ENCODE results near the gene PLXNA4.

The PLXNA4 gene

DNA sequence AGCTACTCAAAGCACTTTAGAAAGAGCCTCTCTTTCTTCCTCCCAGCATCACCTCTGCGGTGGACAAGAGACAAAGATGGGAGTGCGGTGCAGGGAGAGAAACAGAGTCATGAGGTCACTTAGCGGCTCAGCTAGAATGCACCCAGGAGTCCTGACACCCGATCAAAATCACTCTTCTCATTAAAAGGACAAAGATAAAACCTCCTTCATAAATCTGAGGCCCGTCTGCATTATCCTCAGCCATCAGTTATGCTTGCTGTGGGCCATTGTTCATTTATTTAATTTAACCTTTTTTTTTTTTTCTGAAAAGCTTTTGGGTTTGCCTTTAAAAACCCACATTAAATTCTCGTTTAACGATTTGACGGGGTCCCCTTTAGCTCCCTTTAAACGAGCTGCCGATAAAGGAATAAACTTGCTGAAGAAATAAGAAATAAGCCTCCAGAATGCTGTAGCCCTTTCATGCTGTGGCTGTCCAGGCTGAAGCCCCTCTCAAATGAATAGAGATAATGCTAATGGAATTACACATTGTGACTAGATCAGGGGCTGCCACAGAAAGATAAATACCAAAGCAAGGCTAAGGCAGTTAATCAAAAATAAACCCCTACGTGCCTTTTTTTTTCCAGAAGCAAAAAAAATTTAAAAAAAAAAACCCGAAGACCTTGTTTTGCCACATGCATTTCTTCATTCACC is 16.1 kb upstream of the PLXNA4 start:
- DNase-seq, result no peak

DNA sequence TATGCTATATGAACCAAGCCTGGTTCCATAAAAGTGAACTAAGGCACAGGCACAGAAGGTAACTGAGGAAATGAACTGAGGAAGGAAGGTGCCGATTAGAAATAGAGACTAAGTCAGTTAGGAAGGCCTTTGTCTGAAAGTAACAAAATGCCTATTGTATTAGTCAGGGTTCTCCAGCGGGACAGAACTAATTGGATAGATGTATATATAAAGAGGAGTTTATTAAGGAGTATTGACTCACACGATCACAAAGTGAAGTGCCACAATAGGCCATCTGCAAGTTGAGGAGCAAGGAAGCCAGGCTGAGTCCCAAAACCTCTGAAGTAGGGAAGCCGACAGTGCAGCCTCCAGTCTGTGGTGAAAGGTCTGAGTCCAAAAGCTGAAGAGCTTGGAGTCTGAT is 13.9 kb upstream of the PLXNA4 start:
- DNase-seq, result no peak

DNA sequence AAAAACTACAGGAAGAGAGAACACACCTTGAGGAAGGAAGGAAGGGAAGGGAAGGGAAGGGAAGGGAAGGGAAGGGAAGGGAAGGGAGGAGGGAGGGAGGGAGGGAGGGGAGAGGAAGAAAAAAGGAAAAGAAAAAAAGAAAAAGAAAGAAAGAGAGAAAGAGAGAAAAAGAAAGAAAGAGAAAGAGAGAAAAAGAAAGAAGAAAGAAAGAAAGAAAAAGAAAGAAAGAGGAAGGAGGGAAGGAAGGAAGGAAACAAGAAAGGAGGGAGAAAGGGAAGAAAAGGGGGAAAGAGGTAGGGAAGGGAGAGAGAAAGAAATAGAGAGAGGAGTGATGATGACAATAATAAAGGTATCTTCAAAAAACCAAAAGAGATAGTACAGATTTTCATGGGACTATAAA is 12.3 kb upstream of the PLXNA4 start:
- DNase-seq, result no peak

DNA sequence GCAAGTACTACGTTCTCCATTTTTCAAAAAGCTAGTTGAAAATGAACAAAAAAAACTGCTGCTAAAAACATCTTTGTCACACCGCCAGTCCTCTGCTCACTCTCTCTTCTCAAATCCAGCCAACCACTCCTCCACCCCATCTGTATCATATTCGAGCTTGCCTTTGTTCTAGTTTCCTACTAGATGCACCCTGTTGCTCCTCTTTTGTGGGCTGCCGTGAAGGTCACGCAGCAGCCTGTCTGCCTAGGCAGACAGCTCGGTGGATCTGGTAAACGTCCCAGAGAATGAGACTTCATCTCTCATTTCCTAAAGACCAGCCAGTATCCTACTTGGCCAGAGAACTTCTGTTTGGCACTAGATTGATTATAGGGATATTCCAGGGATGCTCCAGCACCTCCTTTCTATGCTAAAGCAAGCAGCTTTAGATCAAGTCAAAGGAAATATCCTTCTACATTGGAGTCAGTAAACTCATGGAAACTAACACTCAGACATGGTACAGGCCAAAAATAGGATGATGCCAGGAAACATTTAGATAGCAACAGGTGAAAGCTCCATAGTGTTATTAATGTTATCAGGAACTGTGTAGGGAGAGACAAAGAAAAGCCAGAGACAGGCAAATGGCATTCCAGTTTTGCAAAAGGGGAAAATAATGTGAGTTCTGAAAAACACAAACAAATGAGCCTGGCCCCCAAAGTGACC is 8.7 kb upstream of the PLXNA4 start:
- DNase-seq, result no peak

DNA sequence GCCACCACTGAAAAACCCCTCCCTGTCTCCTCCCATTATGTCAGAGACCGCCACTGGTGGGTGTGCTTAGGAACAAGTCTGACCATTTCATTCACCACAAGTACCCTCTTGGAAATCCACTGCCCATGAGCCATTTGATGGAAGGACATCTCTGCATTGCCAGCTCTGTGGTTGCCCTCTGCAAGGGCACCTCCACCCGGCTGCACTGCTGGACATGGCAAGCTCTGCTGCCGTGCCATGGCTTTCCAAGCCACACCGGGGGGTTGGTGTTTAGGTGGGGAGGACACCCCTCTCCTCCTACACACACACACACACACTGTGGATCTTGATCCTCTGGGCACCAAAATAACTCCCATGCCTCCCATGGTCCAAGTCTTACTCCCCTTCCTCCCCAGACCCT is 5.2 kb upstream of the PLXNA4 start:
- DNase-seq, result no peak

DNA sequence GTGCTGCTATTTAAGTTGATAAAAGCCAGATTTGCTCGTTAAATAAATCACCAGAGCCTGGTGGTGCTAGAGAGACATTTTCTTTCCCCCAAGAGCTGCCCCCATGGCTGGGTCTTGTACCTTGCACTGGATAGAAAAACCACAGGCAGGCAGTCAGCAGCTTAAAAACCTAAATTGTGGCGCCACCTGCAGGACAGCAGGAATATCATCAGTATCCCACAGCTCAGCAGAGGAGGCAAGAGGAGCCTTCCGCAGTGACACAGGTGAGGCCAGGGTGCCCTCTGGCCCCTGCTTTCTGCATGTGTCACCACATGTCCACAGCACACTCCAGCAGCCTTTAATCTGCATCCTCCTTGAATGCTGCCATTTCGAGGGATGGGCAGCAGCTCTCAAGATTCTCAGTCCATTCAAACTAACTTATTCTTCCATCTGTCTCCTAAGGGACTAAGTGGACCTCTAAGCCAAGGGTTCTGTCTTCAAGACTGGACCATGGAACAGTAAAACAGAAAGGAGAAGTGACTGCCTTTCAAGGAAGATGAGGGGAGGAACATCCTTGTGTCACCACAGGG is 4.5 kb upstream of the PLXNA4 start:
- DNase-seq, result peak; percentile 67 to 91 (median 82)

DNA sequence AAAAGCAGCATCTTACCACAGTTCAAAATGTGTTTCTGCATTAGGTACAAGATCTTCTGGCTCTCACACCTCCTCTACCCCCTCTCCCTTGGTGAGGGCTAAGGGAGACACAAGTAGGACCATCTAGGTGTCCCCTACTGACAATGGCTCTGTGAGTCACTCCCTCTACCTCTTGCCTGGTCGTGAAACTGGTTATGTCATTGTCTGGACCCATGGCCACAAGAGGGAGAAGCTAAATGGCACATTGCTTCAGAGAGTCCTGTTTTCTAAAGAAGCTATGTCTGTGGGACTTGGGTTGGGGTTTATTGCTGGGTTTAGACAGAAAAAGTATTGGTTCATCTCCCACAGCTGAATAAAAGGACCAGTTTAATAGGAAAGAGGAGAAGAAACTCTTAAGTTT is 4.0 kb upstream of the PLXNA4 start:
- DNase-seq, result peak in 1 of 3 experiments; percentile 58

DNA sequence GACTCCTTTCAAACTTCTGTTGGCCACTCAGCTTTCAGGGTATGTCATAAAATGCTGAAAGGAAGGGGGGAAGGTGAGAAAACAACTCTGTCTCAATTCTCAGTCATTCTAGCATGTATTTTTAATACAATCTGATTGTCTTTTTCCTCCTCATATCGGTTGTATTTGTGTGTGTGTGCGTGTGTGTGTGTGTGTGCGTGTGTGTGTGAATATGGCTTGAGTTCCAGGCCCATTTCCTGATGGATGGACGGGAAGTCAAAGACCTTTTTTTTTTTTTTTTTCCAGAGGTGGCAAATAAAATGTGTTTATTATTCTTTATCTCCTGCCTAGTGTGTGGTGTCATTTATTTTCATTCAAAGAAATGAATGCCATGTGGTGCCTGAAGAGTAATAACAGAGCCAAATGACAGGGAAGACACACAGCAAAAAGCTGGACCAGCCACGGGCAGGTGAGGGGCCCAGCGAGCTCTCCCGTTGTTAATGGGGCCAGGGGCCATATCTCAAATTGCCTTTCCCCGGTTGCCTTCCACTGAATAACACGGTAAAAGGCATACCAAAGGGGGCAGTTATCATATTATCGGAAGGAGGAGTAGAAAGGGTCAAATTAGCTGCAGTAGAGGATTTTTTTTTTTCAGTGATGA is 3.1 kb upstream of the PLXNA4 start:
- no peak for DNase-seq

DNA sequence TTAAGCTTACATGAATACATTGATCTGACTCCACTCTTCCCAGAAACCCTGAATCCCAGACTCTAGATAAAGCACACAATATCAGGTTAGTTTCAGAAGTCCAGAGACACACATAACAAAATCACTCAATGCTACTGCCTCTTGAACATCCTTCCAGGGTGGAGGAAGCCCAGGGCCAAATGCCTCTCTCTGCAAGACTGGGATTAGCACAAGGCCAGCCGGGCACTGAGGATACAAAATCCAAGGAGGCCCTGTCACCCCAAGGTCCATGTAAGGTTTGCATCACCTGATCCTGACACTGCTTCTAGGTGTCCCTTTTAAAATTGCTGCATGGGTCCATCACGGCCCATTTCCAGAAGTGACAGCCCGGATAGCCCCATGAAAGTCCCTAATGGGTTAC is 2.6 kb upstream of the PLXNA4 start:
- DNase-seq, result no peak

DNA sequence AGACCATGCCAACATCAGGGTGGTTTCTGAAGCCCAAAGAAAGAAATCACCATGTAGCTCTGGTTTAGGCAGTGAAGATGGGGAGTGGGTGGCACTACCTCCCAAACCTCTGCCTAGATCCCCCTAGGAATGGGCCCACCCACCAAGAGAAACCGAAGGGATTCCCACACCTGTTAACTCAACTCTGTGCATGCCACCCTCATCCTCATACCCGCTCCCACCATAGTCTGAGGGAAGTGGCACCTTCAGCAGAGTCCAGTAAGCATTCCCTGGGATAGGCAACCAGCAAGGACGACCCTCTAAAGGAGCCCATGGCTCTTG is 1.7 kb upstream of the PLXNA4 start:
- DNase-seq, result no peak

DNA sequence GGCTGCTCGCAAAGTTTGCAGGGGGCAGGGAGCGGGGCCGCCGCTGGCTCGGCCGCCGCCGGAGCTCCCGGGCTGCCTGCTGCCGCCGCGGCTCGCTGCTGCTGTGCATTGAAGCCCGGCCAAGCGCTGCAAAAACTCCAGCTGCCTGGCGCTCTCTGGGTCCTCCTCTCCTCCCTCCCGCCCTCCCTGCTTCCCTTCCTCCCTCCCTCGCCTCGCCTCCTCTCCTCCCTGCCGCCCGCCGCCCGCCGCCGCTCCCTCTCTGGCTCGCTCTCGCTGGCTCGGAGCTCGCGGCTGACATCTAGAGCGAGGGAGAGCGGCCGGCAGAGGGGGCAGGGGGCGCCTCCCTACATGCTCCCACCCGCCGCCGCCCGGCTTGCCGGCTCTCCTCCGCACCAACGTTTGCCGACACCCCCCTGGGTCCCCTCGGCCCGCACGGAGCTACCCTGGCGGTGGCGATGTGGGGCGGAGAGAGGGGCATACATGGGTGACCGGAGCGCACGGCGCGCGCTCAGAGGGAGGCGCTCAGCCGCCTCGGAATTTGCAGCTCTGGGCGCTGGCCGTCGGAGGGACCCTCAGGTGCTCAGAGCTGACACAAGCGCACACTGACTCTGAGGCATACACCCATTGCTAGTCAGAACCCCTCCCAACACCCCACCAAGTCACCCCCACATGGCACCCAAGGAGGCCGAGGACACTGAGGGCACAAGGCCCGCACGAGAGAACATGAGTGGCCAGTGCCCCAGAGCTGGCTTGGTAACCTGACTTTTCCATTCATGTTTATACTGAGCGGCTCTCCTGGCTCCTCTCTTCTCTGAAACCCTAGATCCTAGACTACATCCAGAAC is 1.2 kb upstream of the PLXNA4 start:
- DNase-seq, result peak; percentile 67 to 86 (median 79)

DNA sequence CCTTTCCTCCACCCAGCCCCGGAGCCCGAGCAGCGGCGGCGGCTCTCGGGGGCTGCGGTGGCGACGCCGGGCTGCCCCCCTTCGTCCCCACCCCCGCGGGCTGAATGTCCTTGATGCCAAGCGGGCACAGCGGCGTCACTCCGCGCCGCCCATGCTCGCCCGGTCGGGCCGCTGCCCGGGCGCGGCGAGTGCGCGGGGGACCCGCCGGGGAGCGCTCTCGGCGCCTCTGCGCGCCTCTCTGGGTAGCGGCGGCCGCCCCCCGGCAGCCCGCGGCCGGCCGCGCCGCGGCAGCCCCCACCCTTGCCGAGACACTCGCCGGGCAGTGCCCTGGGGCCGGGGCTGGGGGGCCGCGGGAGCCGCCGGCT is 433 bp upstream of the PLXNA4 start:
- peak in 1 of 3 experiments; percentile 53 for DNase-seq

DNA sequence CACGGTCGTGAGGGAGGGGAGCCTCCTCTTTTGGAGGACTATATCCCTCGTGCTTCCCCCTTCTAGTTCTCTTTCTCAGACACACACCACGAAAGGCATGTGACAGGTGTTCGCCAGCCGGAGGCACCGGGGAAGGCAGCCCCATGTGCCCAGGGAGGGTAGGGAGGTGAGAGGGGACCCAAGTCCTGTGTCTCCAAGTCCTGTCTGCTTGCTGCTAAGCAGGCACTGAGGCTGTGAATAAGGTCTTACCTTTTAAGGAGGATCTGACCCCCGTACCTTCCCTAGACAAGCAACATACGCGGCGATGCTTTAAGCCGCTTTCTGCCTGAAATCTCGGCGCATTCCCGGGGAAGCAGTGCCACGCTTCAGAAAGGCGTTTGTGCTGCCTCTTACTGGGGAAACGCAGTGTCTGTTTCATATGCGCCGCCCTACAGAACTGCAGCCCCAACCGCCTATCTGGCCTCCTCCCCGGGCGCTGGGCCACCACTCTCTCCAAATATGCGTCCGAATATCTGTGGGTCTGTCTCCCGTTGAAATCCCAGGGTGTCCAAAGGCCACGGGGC is 770 bp downstream of the PLXNA4 start:
- DNase-seq, result peak; percentile 56 to 73 (median 59)

DNA sequence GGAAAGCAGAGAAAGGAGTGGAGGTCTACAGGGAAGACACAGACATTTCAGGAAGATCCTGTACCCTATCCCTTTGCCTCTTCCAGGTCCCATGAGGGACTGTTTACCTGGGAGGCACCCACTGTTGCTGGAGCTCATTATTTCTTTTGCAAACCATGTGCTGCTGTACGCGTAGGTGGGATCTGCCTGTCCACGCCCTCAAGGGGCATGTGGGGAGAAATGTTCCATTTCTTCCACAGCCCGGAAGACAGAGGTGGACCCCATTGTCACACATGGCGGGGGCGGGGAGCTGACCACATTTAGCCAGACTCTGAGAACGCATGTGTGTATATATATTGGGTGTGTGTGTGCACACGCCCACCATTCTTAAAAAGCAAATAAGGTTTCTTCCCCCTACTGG is 2.0 kb downstream of the PLXNA4 start:
- DNase-seq, result no peak

DNA sequence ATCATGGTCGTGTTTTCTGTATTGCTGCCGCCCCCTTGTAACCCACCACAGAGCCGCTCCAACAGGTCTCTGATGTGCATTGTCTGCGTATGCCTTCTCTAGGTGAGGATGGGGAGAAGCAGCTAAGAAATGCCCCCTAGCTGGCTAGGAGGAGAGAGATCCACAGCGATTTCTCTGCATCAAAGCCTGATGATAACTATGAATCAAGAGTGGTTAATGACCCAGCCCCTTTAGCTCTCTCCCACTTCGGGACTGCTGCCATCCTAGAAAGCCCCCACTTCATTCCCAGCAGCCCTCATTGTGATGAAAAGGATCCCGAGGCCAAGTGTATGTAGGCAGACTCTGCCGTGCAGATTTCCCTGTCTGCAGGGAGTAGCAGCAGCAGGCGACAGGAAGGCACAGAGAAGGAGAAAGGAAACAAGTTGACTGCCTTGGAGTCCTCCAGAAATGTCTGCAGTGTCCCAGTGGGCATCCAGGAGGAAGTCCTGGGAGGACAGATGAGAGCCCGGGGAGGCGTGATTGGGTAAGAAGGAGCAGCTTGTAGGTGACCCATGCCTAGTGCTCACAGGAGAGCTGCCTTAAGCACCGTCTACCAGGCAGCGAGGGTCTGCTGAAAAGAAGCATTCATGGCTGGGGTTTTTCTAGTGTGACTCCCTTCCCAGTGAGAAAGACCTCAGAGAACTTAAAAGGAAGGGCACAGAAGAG is 2.9 kb downstream of the PLXNA4 start:
- no peak for DNase-seq

DNA sequence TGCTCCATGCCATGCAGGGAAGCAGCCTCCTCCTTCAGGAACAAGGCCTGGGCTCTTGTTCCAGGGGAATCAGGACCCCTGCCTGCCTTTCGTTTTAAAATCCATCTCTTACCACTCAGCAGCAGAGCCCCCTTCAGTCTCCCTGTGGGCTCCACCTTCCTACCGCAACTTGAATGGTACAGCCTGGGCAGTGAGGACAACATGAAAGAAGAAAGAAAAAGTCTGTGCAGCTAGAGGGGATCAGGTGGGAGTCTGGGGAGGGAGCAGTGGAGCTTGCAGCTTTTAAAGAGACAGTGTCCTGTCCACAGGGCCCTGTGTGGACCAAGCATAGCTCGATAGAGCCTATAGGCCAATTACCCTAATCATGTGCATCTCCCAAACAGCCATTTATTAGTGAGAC is 3.7 kb downstream of the PLXNA4 start:
- DNase-seq, result peak in 1 of 3 experiments; percentile 54

DNA sequence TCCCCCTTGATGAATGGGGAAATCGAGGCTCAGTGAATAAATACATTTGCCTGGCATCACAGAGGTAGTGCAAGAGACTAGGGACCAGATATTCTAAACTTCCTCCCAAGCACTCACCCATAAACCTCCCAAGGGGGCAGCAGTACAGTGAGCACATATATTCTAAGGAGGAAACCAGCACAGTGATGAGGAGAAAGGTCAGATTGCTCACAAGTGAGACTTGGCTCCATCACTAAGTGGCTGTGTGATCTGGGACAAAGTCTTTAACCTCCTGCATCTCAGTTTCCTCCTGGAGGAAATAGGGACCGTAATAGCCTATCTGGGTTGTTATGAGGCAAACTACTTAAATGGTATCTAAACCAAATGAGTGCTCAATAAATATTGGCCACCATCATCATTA is 4.3 kb downstream of the PLXNA4 start:
- no peak for DNase-seq

DNA sequence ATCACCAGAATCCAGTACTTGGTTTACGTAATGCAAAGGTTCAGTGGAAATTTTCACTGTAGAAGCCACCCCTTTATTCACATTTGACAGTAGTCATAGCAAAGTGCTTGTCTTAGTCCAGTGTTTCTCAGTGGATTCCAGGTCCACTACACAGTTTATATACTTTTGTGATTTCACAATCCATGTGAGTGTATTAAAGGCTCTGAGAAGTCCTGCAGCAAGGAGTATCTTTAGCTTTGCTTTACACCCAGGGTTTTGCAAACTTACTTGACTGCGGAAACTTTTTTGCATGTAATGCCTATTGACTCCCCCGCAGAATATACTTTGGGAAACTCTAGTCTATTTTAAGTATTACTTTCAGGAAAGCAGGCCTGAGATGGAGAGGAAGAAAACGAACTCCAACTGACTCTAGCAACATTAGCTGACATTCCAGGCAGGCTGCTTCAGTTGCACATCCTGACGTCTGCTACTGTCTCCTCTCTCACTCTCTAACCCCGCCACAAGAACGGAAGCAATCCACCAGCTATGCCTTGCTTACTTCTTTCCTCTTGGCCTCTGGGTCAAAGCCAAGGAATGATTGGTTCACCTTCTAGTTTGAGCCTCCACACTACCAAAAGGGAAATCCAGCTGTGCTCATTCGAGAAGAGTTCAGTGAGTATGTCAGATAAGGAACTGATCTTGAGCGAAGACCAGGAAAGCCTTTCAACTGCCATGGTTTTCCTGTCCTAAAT is 6.2 kb downstream of the PLXNA4 start:
- DNase-seq, result no peak

DNA sequence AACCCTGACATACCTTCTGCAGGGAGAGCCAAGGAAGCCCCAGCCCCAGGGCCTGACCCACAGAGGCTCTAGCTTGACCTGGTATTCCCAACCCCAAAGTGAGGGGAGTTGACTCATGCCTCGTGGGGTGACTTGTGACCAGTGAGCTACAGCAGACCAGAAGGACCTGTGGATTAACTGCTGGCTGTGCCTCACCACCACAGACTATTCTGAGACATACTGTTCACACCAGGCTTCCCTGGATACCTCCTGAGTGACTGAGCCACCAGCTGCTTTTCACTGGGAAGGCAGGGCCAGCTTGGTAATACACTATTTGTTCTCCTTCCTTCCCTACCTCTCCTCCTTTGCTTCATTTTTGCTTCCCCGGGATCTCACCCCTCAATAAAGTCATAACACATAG is 7.3 kb downstream of the PLXNA4 start:
- DNase-seq, result no peak

DNA sequence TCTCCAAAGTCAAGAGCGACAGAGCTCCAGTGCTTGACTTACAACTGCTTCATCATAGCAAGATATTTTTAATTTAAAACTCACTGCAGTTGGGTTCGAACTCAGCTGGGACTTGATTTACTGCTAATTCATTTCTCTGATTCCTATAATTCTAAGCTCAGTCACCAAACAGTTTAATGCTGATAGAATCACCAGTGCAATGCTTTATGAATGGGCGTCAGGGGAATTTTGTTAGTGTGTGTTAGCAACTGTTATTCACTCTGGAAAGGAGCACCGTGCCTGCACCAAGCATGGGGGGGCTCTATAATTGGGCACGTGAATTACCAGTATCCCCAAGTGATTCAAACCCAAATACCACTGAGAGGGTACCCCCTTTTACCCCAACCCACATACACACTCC is 10.4 kb downstream of the PLXNA4 start:
- DNase-seq, result no peak

DNA sequence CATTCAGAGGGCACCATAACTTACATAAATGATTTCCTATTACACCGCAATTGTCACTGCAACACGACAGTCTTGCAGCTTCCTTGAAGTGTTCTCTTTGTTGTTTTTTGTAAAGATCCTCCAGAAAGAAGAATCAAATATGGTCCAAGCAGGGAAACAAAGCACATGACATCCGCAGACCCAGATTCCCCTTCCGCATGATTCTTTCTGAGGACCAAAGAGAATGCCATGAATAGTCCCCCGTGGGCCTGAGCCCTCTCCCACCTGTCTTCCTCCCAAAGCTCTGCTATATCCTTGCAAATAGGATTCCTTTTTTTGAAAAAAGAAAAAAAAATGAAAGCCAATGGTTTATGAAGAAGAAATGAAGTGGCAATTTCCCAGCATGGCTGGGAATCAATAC is 10.8 kb downstream of the PLXNA4 start:
- no peak for DNase-seq

DNA sequence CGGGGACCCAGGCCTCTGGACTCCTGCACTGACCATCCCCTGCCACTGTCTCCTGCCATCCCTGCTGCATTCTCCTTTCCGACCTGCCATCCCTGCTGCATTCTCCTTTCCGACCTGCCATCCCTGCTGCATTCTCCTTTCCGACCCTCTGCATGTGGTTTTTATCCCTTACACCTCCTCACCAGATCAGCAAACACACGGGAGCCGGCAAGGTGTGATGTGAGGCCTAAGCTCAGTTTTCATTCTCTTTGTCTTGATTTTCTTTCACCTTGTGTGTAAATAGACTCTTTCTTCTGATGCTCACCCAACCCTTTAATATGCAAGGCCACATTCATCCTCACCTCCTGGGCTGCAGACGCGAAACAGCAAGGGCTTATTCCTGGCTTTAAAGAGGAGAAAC is 11.4 kb downstream of the PLXNA4 start:
- DNase-seq, result no peak

Data from NCI-H1417 (cell line).